HG03460 (cell line): ENCODE measurements around the gene STAT3.
"Not testable (repeated sequence)": the region's sequence is repeated elsewhere in the genome, so short reads cannot be mapped to it uniquely, and the experiment has no call there.

Experiments
- ATAC-seq: cut with Tn5 transposase; IDR thresholded peaks from one replicate; pipeline ENCODE4 v1.9.1; 2021; ENCODE audit not compliant: unreplicated experiment

STAT3 gene

GRCh38 chr17:42386777-42387657 lies 1.2 kb downstream of the STAT3 start:
- no peak for ATAC-seq

GRCh38 chr17:42381898-42382297 lies 6.3 kb downstream of the STAT3 start:
- ATAC-seq: no peak

- ATAC-seq: no peak
These were observed 7.3 kb downstream of the STAT3 start for GRCh38 chr17:42380935-42381334.

GRCh38 chr17:42378959-42379594 lies 9.2 kb downstream of the STAT3 start:
- no peak for ATAC-seq

GRCh38 chr17:42378359-42378958 lies 9.8 kb downstream of the STAT3 start:
- ATAC-seq: no peak

- ATAC-seq: no peak
These were observed 14.3 kb downstream of the STAT3 start for GRCh38 chr17:42373896-42374295.

GRCh38 chr17:42372142-42372541 lies 16.1 kb downstream of the STAT3 start:
- no peak for ATAC-seq

- not testable (repeated sequence) for ATAC-seq
These were observed 19.3 kb downstream of the STAT3 start for GRCh38 chr17:42368797-42369561.

- not testable (repeated sequence) for ATAC-seq
These were observed 19.9 kb downstream of the STAT3 start for GRCh38 chr17:42368310-42368709.

- ATAC-seq: not testable (repeated sequence)
These were observed 21.8 kb downstream of the STAT3 start for GRCh38 chr17:42366176-42367023.

GRCh38 chr17:42365136-42365535 lies 23.1 kb downstream of the STAT3 start:
- no peak for ATAC-seq

- ATAC-seq: no peak
These were observed 24.3 kb downstream of the STAT3 start for GRCh38 chr17:42363767-42364585.

GRCh38 chr17:42363231-42363630 lies 25.0 kb downstream of the STAT3 start:
- ATAC-seq: no peak

GRCh38 chr17:42362245-42362961 lies 25.8 kb downstream of the STAT3 start:
- no peak for ATAC-seq

- ATAC-seq: no peak
These were observed 26.5 kb downstream of the STAT3 start for GRCh38 chr17:42361781-42362186.

- ATAC-seq: not testable (repeated sequence)
These were observed 27.9 kb downstream of the STAT3 start for GRCh38 chr17:42360388-42360787.

GRCh38 chr17:42359133-42359532 lies 29.1 kb downstream of the STAT3 start:
- ATAC-seq: no peak

- ATAC-seq: no peak
These were observed 29.8 kb downstream of the STAT3 start for GRCh38 chr17:42358434-42358833.
